Subcutaneous abdominal adipose tissue (tissue), 5 donors: ENCODE results near the gene PKN2.

ENCODE experiments used
- H3K27ac ChIP-seq: one replicate; pipeline ENCODE4 v1.7.0; 2013; ENCODE audit warnings: low read depth, mild to moderate bottlenecking, inconsistent platforms, low read length, moderate library complexity
- H3K27me3 ChIP-seq, 5 donors: one replicate each; pipeline ENCODE4 v1.7.0; 2013; ENCODE audit warnings: low read length in 5 of 5, inconsistent platforms in 1 of 5; ENCODE audit not compliant: control insufficient read depth in 5 of 5, insufficient read depth in 4 of 5
- H3K36me3 ChIP-seq, 5 donors: one replicate each; pipeline ENCODE4 v1.7.0; 2013; ENCODE audit warnings: low read length in 5 of 5; ENCODE audit not compliant: control insufficient read depth in 5 of 5, insufficient read depth in 5 of 5
- H3K4me1 ChIP-seq, 5 donors: one replicate each; pipeline ENCODE4 v1.7.0; 2013; ENCODE audit warnings: low read length in 5 of 5, mild to moderate bottlenecking in 3 of 5, moderate library complexity in 1 of 5; ENCODE audit not compliant: control insufficient read depth in 5 of 5, insufficient read depth in 5 of 5
- H3K4me3 ChIP-seq, 5 donors: one replicate each; pipeline ENCODE4 v1.7.0; 2013; ENCODE audit warnings: low read length in 5 of 5, low read depth in 1 of 5
- H3K9ac ChIP-seq, 5 donors: one replicate each; pipeline ENCODE4 v1.7.0; 2013; ENCODE audit warnings: low read length in 5 of 5, mild to moderate bottlenecking in 4 of 5, moderate library complexity in 3 of 5
- H3K9me3 ChIP-seq, 5 donors: one replicate each; pipeline ENCODE4 v1.7.0; 2013; ENCODE audit warnings: low read length in 5 of 5; ENCODE audit not compliant: control insufficient read depth in 5 of 5
- donor health status: healthy.
- donor health status: healthy.
- donor health status: healthy.
- donor health status: healthy.
- donor health status: healthy.

The PKN2 gene

DNA sequence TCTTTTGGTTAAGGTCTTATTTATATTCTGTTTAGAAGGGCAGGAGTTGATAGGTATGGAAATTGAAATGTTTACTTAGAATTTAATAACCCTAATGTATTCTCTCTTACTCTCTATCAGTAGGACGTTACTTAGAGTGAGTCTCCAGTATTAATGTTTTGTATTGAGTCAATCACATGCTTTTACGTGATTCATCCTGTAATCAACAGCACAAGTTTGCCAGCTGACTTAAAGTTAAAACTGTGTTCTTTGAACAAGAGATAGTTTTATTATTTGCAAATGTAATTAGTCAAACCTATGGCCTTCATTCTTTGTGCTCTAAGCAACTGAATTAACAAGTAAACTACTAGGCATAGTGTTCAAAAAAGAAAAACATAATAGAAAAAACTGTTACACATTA, 57.3 kb downstream of the PKN2 start:
- no peak overlapping the region for H3K27ac ChIP-seq
- H3K36me3 ChIP-seq, result peaks cover 0 to 8% (median 6%) of the 10 kb centered on the region in 5 donors
- no peak overlapping the region for H3K4me3 ChIP-seq
- H3K27me3 ChIP-seq, result no peaks in the 10 kb centered on the region
- peaks cover 0 to 15% (median 8%) of the 10 kb centered on the region in 5 donors for H3K4me1 ChIP-seq
- no peaks in the 10 kb centered on the region for H3K9me3 ChIP-seq
- H3K9ac ChIP-seq, result no peak overlapping the region

DNA sequence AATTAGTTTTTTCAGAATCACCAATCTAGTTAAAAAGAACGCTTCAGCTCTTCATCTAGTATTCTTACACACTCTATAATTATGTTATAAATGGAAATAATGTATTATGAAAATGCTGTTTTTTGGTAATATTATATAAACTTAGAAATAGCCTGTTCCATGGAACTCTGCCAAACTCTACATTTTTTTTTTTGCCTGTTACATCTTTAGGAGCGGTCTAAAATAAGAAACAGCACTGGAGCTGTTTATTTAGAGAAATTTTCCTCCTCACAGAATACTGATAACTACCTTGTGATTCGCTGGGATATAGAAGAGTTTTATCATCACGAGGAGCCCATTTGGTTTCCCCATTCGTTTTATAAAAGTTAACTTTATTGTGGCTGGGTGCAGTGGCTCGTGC, 58.5 kb downstream of the PKN2 start:
- Histone ChIP-seq H3K36me3 (peaks cover 0 to 14% (median 6%) of the 10 kb centered on the region in 5 donors), H3K4me3 (no peak overlapping the region), H3K4me1 (peaks cover 0 to 6% (median 0%) of the 10 kb centered on the region in 5 donors), H3K27me3 (no peaks in the 10 kb centered on the region), H3K9me3 (no peaks in the 10 kb centered on the region), H3K27ac (no peak overlapping the region), H3K9ac (no peak overlapping the region)

DNA sequence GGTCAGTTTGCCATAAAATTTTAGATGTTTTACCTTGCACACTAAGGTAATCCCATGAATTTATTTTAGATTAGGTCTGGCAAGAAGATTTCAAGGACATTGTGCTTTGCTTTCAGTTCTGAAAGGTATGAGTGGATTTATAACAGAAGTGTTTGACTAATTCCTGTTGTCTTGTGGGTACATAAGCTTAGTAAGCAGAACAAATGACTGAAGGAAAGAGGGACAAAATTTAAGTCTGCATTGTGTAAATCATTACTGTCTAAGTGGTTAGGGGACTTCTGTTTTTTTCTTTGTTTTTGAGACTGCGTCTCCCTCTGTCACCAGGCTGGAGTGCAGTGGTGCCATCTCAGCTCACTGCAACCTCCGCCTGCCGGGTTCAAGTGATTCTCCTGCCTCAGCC, 60.1 kb downstream of the PKN2 start:
- peaks cover 0 to 6% (median 0%) of the 10 kb centered on the region in 5 donors for H3K4me1 ChIP-seq

DNA sequence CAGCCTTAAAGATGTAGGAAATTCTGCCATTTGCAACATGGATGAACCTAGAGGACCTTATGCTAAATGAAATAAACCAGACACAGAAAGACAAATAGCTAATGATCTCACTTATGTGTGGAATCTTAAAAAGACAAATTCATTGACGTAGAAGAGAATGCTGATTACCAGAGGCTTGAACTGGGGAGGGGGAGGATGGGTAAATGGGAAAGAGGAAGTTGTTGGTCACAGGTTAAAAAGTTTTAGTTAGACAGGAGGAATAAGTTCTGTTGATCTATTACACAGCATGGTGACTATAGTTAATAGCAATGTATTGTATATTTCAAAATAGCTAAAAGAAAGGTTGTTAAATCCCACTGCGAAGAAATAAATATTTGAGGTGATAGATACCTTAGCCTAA, 62.8 kb downstream of the PKN2 start:
- Histone ChIP-seq H3K4me3 (no peak overlapping the region), H3K4me1 (no peaks in the 10 kb centered on the region), H3K9me3 (no peaks in the 10 kb centered on the region), H3K27me3 (no peaks in the 10 kb centered on the region), H3K36me3 (peaks cover 0 to 22% (median 6%) of the 10 kb centered on the region in 5 donors), H3K27ac (no peak overlapping the region), H3K9ac (no peak overlapping the region)

More for the DNA sequence above, 60.1 kb downstream of the PKN2 start:
- no peaks in the 10 kb centered on the region for H3K9me3 ChIP-seq
- H3K27ac ChIP-seq, result no peak overlapping the region
- no peak overlapping the region for H3K9ac ChIP-seq
- H3K27me3 ChIP-seq, result no peaks in the 10 kb centered on the region
- peaks cover 0 to 14% (median 6%) of the 10 kb centered on the region in 5 donors for H3K36me3 ChIP-seq
- H3K4me3 ChIP-seq, result no peak overlapping the region

DNA sequence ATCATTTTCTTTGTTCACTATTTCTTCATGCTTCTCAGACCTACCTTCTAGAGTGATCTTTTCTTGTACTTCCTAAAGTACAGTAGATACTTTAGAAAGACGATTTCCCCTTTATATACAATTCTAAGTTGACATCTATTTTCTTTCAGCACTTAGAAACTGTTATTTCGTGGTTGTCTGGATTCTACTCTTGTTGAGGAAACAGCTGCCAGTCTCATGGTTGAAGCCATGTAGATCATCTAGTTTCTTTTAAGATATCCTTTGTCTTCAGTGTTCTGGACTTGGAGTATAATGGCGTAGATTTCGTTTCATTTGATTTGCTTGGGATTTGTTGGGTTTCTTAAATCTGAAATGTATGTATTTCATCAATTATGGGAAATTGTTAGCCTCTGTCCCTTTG, 67.6 kb downstream of the PKN2 start:
- no peak overlapping the region for H3K27ac ChIP-seq
- no peaks in the 10 kb centered on the region for H3K9me3 ChIP-seq
- H3K27me3 ChIP-seq, result no peaks in the 10 kb centered on the region
- H3K9ac ChIP-seq, result no peak overlapping the region
- H3K4me1 ChIP-seq, result no peaks in the 10 kb centered on the region
- peaks cover 3 to 24% (median 4%) of the 10 kb centered on the region in 5 donors for H3K36me3 ChIP-seq
- H3K4me3 ChIP-seq, result no peak overlapping the region

DNA sequence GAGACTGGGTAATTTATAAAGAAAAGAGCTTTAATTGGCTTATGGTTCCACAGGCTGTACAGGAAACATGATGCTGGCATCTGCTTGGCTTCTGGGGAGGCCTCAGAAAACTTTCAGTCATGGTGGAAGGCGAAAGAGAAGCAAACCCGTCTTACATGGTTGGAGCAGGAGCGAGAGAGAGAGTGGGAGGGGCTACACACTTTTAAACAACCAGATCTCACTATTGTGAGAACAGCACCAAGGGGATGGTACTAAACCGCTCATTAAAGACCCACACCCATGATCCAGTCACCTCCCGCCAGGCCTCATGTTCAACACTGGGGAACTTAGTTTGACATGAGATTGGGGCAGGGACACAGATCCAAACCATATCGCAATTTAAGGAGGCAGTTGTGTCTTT, 69.4 kb downstream of the PKN2 start:
- no peaks in the 10 kb centered on the region for H3K27me3 ChIP-seq
- H3K4me1 ChIP-seq, result no peaks in the 10 kb centered on the region
- H3K9ac ChIP-seq, result no peak overlapping the region
- no peak overlapping the region for H3K27ac ChIP-seq
- H3K36me3 ChIP-seq, result peaks cover 3 to 23% (median 4%) of the 10 kb centered on the region in 5 donors
- H3K4me3 ChIP-seq, result no peak overlapping the region
- H3K9me3 ChIP-seq, result no peaks in the 10 kb centered on the region

DNA sequence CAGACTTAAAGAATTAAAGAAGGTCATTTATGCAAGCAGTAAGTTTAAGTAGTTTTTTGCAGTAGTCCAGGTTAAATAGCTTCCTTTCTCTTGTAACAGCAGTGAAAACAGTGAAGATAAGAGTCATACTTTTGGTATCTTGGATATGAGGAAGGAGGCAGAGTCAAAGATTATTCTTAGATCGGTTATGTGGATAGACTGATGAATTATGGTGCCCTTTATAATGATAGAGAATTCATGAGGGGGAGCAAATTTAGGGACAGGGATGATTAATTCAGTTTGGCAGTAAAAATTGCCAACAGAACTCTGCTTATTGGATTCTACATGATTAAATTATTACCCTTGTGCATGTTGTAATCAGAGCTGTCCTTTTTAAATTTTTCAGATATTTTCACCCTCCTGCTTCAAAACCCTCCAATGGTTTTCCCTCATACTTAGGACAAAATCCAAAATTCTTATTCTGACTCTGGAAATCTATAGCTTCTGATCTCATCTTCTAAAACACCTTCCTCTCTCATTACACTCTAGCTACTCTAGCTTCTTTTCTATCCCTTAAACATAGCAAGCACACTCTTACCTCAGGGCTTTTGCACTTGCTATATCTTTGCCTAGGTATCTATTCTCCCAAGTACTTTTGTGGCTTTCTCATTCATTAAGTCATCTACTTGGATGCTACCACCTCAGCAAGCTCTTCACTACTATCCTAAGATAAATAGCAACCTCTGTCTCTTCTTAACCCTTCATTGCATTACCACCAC, 79.8 kb downstream of the PKN2 start:
- Histone ChIP-seq H3K9me3 (no peaks in the 10 kb centered on the region), H3K9ac (no peak overlapping the region), H3K36me3 (peaks cover 0 to 16% (median 5%) of the 10 kb centered on the region in 5 donors), H3K27me3 (no peaks in the 10 kb centered on the region), H3K27ac (no peak overlapping the region), H3K4me3 (no peak overlapping the region), H3K4me1 (peaks cover 0 to 5% (median 2%) of the 10 kb centered on the region in 5 donors)

DNA sequence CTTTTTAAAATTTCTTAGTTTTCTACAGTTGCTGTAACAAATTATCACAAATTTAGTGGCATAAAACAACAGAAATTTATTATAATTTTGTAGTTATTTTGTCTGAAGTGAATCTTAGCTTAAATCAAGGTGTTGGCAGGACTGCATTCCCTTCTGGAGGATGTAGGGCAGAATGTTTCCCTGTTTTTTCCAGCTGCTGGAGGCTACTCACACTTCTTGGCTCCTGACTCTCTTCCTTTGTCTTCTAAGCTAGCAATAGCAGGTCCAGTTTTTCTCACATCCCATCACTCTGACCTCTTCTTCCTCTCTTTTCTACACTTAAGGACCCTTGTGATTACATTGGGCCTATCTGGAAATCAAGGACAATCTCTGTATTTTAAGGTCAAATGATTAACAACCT, 84.1 kb downstream of the PKN2 start:
- Histone ChIP-seq H3K9ac (no peak overlapping the region), H3K27ac (no peak overlapping the region), H3K4me1 (peaks cover 0 to 8% (median 4%) of the 10 kb centered on the region in 5 donors), H3K36me3 (peaks cover 10 to 19% (median 13%) of the 10 kb centered on the region in 5 donors), H3K4me3 (no peak overlapping the region), H3K27me3 (no peaks in the 10 kb centered on the region), H3K9me3 (no peaks in the 10 kb centered on the region)

DNA sequence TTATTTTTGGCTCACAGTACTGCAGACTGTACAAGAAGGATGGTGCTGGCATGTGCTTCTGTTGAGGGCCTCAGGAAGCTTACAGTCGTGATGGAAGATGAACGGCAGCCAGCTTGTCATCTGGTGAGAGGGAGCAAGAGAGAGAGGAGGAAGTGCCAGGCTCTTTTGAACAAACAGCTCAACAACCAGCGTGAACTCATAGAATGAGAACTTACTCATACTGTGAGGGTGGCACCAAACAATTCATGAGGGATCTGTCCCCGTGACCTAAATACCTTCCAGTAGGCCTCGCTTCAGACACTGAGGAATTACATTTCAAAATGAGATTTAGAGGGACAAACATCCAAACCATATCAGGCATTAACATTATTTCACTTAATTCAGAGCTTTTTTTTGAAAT, 84.7 kb downstream of the PKN2 start:
- H3K9ac ChIP-seq, result no peak overlapping the region
- no peaks in the 10 kb centered on the region for H3K9me3 ChIP-seq
- no peaks in the 10 kb centered on the region for H3K27me3 ChIP-seq
- peaks cover 0 to 8% (median 4%) of the 10 kb centered on the region in 5 donors for H3K4me1 ChIP-seq
- H3K4me3 ChIP-seq, result no peak overlapping the region
- H3K36me3 ChIP-seq, result peaks cover 16 to 22% (median 19%) of the 10 kb centered on the region in 5 donors
- H3K27ac ChIP-seq, result peak overlapping the region; percentile 11

DNA sequence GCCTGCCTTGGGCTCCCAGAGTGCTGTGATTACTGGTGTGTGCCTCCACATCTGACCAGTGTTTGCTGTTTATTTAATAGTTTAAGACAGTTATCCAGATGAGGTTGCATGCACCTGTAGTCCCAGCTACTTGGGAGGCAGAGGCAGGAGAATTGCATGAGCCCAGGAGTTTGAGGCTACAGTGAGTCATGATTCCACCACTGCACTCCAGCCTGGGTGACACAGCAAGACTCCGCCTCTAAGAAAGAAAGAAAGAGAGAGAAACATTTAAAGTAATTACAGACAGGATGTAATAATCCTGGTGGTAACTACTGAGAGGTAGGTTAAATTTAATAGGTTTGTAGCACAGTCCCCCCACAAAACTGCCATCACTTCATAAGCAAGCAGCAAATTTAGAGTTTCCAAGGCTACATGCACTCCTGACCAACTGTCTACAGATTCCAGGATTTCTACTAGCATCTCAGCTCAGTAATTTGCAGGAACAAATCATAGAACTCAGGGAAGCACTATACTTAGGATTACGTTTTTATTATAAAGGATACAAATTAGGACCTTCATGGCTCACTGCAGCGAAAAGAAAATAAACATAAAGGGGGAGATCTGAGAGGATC, 89.6 kb downstream of the PKN2 start:
- Histone ChIP-seq H3K36me3 (peaks cover 30 to 45% (median 35%) of the 10 kb centered on the region in 5 donors), H3K4me1 (peaks cover 0 to 4% (median 4%) of the 10 kb centered on the region in 5 donors), H3K27ac (no peak overlapping the region), H3K9me3 (no peaks in the 10 kb centered on the region), H3K27me3 (no peaks in the 10 kb centered on the region), H3K4me3 (no peak overlapping the region), H3K9ac (no peak overlapping the region)
